Suprapubic skin (tissue), 3 donors: Measurements from ENCODE around the gene CCBE1.

Source experiments
- EP300 ChIP-seq: sonication (generic); formaldehyde crosslinking; IDR thresholded peaks from one replicate; pipeline ENCODE4 v1.6.1; 2017; ENCODE audit warnings: antibody characterized with exemption
- POLR2A ChIP-seq, 2 donors: fragments of 450-650 bp; IDR thresholded peaks; one replicate each; pipeline ENCODE4 v1.6.1; 2017; ENCODE audit warnings: antibody characterized with exemption in 2 of 2, mild to moderate bottlenecking in 2 of 2, moderate library complexity in 2 of 2
- TF ChIP-seq, protein P1 (sequence below), 2 donors: fragments of 200-600 bp in 1 of 2; fragments of 450-650 bp in 1 of 2; sonication (generic) in 1 of 2; IDR thresholded peaks; one replicate each; pipeline ENCODE4 v1.5.1; 2016 to 2019; ENCODE audit warnings: antibody characterized with exemption in 2 of 2, mild to moderate bottlenecking in 1 of 2, moderate library complexity in 1 of 2

DNA sequence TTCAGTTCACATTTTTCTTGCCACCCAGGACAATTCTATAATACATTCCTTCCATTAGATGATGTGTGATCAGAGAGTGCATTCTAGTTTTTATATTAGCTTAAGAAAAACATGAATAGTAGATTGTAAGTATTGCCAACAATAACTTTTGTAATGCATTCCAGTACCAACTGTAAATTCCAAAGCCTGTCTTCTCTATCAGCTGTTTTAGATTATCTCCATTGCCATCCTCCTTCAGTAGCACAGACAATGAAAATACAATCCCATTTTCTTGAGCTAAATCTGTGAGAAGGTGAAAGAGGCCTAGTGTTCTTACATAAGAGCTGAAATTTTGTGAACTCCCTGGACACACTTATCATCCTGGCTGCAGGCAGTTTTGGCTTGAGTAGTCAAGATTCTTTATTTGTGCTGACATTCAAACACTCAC, 103.9 kb downstream of the CCBE1 start:
- TF ChIP-seq, protein P1, sequence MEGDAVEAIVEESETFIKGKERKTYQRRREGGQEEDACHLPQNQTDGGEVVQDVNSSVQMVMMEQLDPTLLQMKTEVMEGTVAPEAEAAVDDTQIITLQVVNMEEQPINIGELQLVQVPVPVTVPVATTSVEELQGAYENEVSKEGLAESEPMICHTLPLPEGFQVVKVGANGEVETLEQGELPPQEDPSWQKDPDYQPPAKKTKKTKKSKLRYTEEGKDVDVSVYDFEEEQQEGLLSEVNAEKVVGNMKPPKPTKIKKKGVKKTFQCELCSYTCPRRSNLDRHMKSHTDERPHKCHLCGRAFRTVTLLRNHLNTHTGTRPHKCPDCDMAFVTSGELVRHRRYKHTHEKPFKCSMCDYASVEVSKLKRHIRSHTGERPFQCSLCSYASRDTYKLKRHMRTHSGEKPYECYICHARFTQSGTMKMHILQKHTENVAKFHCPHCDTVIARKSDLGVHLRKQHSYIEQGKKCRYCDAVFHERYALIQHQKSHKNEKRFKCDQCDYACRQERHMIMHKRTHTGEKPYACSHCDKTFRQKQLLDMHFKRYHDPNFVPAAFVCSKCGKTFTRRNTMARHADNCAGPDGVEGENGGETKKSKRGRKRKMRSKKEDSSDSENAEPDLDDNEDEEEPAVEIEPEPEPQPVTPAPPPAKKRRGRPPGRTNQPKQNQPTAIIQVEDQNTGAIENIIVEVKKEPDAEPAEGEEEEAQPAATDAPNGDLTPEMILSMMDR (IDR thresholded peaks at IDR 0.05) = no peak
- TF ChIP-seq POLR2A (IDR thresholded peaks at IDR 0.05) (no peak), EP300 (no peak)
